Dendritic cell treated with granulocyte-macrophage colony-stimulating factor and Interleukin-4, amounts not matched to agents 40 ng/mL and 50 ng/mL, for 4 days (primary cell): ENCODE data around the gene COA6.
A peak's percentile ranks its signal among the peaks of the same experiment; 100 is the strongest.

Experiments
- H3K27ac Mint-ChIP-seq: one replicate; pipeline ENCODE4 v1.8.0; 2022; ENCODE audit warnings: mild to moderate bottlenecking, mixed read lengths
- H3K27me3 Mint-ChIP-seq: one replicate; pipeline ENCODE4 v1.8.0; 2022; ENCODE audit warnings: mild to moderate bottlenecking, mixed read lengths
- H3K36me3 Mint-ChIP-seq: one replicate; pipeline ENCODE4 v1.8.0; 2022; ENCODE audit warnings: low read depth, mixed read lengths
- H3K4me1 Mint-ChIP-seq: one replicate; pipeline ENCODE4 v1.8.0; 2022; ENCODE audit warnings: low read depth, mixed read lengths
- H3K4me3 Mint-ChIP-seq: one replicate; pipeline ENCODE4 v1.8.0; 2022; ENCODE audit warnings: mild to moderate bottlenecking, moderate library complexity, mixed read lengths
- H3K9me3 Mint-ChIP-seq: one replicate; pipeline ENCODE4 v1.8.0; 2022; ENCODE audit warnings: mixed read lengths
- intact Hi-C: fragments of 100-400 bp; cut with micrococcal nuclease; formaldehyde crosslinking; loops from one replicate; pipeline ENCODE4 v1.15.0; 2022

The COA6 gene, protein sequence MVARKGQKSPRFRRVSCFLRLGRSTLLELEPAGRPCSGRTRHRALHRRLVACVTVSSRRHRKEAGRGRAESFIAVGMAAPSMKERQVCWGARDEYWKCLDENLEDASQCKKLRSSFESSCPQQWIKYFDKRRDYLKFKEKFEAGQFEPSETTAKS

DNA sequence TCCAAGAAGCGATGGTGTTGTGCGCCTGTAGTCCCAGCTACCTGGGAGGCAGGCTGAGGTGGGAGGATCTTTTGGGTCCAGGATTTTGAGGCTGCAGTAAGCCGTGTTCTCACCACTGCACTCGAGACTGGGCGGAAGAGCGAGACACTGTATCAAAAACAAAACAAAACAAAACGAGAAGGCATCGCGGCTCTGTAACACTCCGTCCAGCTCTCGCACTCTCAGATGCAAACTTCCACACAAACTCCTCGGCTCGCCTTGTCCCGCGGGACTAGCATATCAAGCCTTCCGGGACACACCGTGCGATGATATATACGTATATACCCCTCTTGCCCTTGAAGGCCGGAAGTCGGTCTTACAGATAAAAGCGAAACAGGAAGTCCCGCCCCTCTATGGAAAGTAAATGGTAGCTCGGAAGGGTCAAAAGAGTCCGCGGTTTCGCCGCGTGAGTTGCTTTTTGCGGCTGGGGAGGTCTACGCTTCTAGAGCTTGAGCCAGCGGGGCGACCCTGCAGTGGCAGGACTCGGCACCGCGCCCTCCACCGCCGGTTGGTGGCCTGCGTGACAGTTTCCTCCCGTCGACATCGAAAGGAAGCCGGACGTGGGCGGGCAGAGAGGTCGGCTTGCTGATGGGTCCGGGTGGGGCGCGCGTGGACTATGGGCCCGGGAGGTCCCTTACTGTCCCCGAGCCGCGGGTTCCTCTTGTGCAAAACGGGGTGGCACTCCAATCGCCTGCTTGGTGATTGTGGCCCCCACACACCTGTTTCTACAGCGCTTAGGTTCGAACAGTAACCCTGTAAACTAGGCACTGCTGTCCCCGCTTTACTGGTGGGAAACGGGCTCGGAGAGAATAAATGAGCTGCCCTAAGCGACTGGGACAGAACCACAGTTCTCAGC lies at the start of gene COA6:
COA6 (plus strand) TSS at position 393 of the 895 bp plus-strand sequence; CDS start at position 404, 11 bp downstream.
- H3K4me3 Mint-ChIP-seq: peak within 1 kb of the TSS; percentile 96
- H3K9me3 Mint-ChIP-seq: no peaks in the 10 kb centered on the region
- no peaks in the 10 kb centered on the region for H3K27me3 Mint-ChIP-seq
- H3K27ac Mint-ChIP-seq: peak within 1 kb of the TSS; percentile 96
- peaks cover 16% of the 10 kb centered on the region for H3K4me1 Mint-ChIP-seq
- H3K36me3 Mint-ChIP-seq: peaks cover 44% of the 10 kb centered on the region
- intact Hi-C loops: loop anchor here (10.0 kb wide), 1 partner anchor 101 kb away; the partner anchor contains the start of gene TARBP1

DNA sequence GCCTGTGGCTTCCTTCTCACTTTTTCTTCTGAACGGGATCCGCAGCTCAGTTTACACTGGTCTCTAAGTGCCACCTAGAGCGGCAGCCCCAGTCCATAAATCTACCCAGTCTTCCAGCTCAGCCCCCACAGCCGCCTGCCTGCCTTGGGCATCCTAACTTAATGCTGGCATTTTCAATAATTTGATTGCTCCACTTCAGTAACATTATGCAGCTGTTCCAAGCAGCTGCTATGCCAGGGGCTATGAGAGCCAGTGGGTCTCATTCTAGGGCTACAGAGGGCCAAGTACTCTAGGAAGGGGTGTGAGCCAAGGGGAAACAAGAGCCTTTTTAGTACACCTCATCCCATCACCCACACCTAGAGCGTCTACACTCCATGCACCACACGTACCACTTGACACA lies 48.4 kb upstream of the COA6 start:
- Mint-ChIP-seq H3K4me1 (peaks cover 32% of the 10 kb centered on the region), H3K27me3 (peaks cover 12% of the 10 kb centered on the region), H3K9me3 (no peaks in the 10 kb centered on the region), H3K4me3 (no peak overlapping the region), H3K36me3 (no peaks in the 10 kb centered on the region), H3K27ac (no peak overlapping the region)
- intact Hi-C loops: loop anchor here (5.0 kb wide), 1 partner anchor 173 kb away; no protein-coding TSS in a partner anchor

DNA sequence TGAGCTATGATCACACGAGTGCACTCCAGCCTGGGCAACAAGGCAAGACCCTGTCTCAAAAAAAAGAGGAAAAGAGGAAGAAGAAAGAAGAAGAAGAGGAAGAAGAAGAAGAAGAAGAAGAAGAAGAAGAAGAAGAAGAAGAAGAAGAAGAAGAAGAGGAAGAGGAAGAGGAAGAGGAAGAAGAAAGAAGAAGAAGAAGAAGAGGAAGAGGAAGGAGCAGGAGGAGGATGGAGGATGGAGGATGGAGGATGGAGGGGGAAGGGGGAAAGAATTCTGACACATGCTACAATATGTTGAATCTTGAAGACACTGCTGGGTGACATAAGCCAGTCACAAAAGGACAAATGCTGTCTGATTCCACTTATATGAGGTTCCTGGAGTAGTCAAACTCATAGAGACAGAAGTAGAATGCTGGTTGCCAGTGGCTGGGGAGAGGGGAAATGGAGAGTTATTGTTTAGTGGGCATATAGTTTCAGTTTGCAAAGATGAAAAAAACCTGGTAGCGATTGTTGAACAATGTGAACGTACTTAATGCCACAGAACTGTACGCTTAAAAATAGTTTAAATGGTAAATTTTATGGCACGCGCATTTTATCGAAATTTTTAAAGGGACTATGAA lies 47.3 kb upstream of the COA6 start:
- Mint-ChIP-seq H3K36me3 (no peaks in the 10 kb centered on the region), H3K27me3 (peaks cover 9% of the 10 kb centered on the region), H3K4me1 (peaks cover 44% of the 10 kb centered on the region), H3K4me3 (peak overlapping the region; percentile 40), H3K27ac (no peak overlapping the region), H3K9me3 (no peaks in the 10 kb centered on the region)
- intact Hi-C loops: loop anchor here (5.0 kb wide), 1 partner anchor 174 kb away; no protein-coding TSS in a partner anchor

DNA sequence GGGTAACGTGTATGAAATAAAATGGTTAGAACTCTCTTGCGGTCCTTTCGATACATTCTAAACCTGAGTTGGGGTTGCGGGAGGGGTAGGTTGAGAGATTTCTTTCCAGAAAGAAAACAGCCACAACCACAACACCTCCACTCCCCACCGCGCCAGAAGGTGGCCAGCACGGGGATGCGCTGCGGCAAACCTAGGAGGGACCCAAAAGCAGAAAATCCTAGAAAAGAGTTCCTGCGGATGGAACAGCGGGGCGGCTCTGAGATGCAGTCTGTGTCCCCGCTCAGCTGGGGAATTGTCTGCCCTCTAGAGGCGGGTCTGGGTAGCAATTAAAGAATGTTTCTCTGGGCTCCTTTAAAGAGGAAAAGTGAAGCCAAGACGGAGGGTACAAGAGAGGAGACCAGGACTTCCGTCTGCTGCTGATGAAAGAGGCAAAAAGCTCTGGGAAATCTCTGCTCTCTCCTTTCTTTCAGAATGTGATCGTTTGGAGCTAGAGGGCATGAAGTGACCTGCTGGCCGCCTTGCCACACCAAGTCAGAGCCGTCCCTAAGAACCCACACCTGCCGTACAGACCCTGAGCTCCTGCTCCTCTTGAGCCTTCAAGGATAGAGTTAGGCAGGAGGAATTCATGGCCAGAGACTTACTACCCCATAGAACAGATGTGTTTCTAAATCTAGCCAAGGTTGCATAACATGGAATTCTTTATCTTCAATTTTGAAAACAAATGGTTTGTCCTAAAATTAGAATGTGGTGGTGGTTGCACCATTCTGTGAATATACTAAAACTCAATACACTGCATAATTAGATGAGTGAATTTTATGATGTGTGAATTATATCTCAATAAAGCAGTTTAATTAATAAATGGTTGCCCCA lies 46.5 kb upstream of the COA6 start:
- Mint-ChIP-seq H3K9me3 (no peaks in the 10 kb centered on the region), H3K4me3 (peak overlapping the region; percentile 40), H3K27me3 (peaks cover 7% of the 10 kb centered on the region), H3K27ac (no peak overlapping the region), H3K36me3 (no peaks in the 10 kb centered on the region), H3K4me1 (peaks cover 50% of the 10 kb centered on the region)
- intact Hi-C loops: loop anchor here (5.0 kb wide), 1 partner anchor 174 kb away; no protein-coding TSS in a partner anchor

DNA sequence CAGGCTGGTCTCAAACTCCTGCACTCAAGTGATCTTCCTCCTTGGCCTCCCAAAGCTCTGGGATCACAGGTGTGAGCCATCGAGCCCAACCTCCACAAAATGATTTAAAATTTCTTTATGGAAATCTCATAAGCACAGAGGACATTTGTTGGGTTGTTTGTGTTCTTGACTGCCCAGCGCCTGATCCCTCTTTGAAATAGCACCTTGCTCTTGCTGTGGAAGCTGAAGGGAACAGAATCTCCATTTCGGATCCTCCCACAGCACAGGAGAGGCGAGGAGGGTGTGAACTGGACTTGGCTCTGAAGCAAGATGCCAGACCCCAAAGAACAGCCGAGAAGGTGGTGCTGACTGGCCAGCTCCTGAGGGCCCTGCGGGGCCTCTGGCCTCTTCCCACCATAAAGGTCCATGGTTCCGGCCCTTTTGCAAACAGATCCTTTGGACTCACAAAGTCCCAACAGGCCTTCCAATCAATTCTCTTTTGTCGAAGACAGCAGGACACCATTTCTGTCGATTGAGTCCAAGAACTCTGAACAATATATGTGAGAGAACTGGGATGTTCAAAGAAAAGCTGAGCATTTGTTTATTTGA lies 45.6 kb upstream of the COA6 start:
- Mint-ChIP-seq H3K9me3 (no peaks in the 10 kb centered on the region), H3K4me3 (no peak overlapping the region), H3K36me3 (no peaks in the 10 kb centered on the region), H3K4me1 (peaks cover 53% of the 10 kb centered on the region), H3K27ac (no peak overlapping the region), H3K27me3 (peaks cover 7% of the 10 kb centered on the region)
- intact Hi-C loops: loop anchor here (5.0 kb wide), 1 partner anchor 175 kb away; no protein-coding TSS in a partner anchor

DNA sequence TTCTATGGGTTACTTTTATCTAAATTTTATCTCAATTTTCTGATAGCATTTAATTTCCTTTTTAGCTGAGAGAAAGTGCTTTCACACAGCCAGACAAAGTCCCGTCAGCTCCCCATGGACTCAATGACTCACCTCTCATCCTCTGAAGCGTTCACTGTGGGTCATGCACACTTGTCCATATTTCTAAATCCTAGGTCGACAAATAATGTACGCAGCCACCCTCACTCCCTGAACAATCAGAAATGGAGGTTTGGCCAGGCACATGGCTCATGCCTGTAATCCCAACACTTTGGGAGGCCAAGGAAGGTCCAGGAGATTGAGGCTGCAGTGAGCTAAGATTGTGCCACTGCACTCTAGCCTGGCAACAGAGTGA lies 42.4 kb upstream of the COA6 start:
- intact Hi-C loops: no loop called here
- Mint-ChIP-seq H3K4me1 (peaks cover 42% of the 10 kb centered on the region), H3K27me3 (no peaks in the 10 kb centered on the region), H3K4me3 (no peak overlapping the region), H3K9me3 (peaks cover 4% of the 10 kb centered on the region), H3K27ac (no peak overlapping the region), H3K36me3 (no peaks in the 10 kb centered on the region)

DNA sequence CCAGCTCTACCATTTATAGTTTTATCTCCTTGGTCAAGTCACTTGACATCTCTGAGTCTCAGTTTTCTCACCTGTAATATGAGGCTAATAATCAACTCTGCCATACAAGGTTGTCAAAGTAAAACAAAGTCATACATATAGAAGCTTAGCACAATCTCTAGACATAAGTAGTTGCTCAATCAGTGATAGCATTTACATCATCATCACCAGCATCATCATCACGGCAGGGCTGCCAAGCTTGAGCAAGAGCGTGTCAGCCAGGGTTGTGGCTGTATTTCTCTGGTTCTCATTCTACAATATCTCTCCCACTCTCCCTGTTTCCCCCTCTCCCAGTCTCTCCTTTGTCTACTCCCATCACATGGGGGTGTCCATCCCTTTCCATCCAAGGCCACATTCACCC lies 41.7 kb upstream of the COA6 start:
- peaks cover 36% of the 10 kb centered on the region for H3K4me1 Mint-ChIP-seq
- no peaks in the 10 kb centered on the region for H3K27me3 Mint-ChIP-seq
- peaks cover 11% of the 10 kb centered on the region for H3K9me3 Mint-ChIP-seq
- intact Hi-C loops: no loop called here
- no peaks in the 10 kb centered on the region for H3K36me3 Mint-ChIP-seq
- no peak overlapping the region for H3K4me3 Mint-ChIP-seq
- no peak overlapping the region for H3K27ac Mint-ChIP-seq

DNA sequence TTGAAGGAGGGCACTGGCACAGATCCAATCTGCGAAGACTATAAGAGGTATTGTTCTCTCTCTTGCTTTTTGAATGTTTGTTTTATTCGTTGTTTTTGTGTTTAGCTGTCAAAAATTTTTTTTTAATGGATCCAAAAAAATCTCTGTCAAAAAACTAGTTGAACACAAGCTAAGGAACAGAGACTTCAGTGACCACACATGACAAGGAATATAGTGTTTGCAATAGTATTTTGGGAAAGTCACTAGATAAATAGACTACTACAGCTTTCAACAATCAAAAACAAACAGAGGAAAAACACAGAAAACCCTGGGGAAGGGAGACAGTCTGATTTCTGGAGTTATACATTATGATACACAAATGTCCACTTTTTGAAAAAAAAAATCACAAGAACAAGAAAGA lies 36.9 kb upstream of the COA6 start:
- intact Hi-C loops: no loop called here
- no peaks in the 10 kb centered on the region for H3K36me3 Mint-ChIP-seq
- H3K4me3 Mint-ChIP-seq: no peak overlapping the region
- no peaks in the 10 kb centered on the region for H3K27me3 Mint-ChIP-seq
- peaks cover 23% of the 10 kb centered on the region for H3K9me3 Mint-ChIP-seq
- no peak overlapping the region for H3K27ac Mint-ChIP-seq
- H3K4me1 Mint-ChIP-seq: peaks cover 15% of the 10 kb centered on the region

DNA sequence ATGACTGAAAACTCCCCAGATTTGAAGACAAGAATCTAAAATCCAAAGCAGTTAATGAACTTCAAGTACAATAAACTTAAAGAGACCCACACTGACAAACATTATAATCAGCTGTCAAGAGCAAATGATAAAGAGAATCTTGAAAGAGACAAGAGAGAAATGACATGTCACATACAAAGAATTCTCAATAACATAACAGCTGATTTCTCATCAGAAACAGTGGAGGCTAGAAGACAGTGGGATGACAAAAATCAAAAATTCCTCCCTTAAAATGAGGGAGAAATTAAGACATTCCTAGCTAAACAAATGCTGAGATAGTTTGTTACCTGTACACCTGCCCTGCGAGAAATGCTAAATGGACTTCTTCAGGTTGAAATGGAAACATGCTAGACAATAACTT lies 36.0 kb upstream of the COA6 start:
- intact Hi-C loops: no loop called here
- no peak overlapping the region for H3K27ac Mint-ChIP-seq
- H3K27me3 Mint-ChIP-seq: no peaks in the 10 kb centered on the region
- peaks cover 23% of the 10 kb centered on the region for H3K9me3 Mint-ChIP-seq
- H3K36me3 Mint-ChIP-seq: no peaks in the 10 kb centered on the region
- no peak overlapping the region for H3K4me3 Mint-ChIP-seq
- H3K4me1 Mint-ChIP-seq: peaks cover 6% of the 10 kb centered on the region

DNA sequence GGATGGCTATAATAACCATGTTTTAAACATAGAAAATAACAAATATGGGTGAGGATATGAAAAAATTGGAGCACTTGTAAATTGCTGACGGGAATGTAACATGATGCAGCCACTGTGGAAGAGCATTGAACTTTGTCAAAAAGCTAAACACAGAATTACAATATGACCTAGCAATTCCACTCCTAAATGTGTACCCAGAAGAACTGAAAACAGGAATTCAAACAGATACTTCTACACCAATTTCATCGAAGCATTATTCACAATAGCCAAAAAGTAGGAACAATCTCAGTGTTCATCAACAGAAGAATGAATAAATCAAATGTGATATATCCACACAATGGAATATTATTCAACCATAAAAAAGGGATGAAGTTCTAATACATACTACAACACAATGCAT lies 32.7 kb upstream of the COA6 start:
- Mint-ChIP-seq H3K36me3 (no peaks in the 10 kb centered on the region), H3K4me3 (no peak overlapping the region), H3K9me3 (peaks cover 22% of the 10 kb centered on the region), H3K4me1 (no peaks in the 10 kb centered on the region), H3K27me3 (no peaks in the 10 kb centered on the region), H3K27ac (no peak overlapping the region)
- intact Hi-C loops: no loop called here

DNA sequence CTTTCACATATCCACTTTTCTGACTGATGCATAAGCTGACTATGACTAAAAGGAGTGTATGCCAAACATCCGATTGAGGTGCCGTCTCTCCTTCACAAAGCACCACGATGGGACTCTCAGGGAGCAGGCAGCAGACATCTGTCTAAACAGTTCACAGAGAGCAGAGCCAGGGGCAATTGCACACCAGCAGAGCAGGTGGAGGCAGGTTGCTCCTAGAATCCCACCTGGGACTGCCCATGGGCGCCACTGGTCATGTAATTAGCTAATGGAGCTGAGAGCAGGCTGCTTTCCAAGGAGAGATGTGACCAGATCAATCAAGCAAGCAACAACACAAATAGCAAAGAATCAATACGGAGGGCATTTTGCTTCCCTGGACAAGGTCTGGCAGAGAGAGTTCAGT lies 30.5 kb upstream of the COA6 start:
- Mint-ChIP-seq H3K9me3 (no peaks in the 10 kb centered on the region), H3K36me3 (no peaks in the 10 kb centered on the region), H3K4me3 (no peak overlapping the region), H3K27me3 (no peaks in the 10 kb centered on the region), H3K27ac (no peak overlapping the region), H3K4me1 (no peaks in the 10 kb centered on the region)
- intact Hi-C loops: no loop called here

DNA sequence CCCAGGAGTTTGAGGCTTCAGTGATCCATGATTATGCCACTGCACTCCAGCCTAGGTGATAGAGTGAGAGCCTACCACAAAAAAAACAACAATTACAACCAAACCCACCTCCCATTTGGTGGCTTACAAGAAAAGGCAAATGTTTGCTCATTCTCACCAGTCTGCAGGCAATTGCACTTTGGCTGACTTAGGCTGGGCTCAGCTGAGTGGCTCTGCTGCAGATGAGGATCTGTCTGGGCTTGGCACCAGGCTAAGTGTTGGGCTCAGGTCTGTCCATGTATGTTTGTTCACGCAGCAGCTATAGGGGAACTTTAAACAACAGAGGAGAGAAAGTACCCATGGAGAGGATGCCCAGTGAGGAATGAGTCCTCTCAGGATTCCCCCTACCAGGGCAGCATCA lies 28.0 kb upstream of the COA6 start:
- Mint-ChIP-seq H3K4me1 (no peaks in the 10 kb centered on the region), H3K27me3 (no peaks in the 10 kb centered on the region)

DNA sequence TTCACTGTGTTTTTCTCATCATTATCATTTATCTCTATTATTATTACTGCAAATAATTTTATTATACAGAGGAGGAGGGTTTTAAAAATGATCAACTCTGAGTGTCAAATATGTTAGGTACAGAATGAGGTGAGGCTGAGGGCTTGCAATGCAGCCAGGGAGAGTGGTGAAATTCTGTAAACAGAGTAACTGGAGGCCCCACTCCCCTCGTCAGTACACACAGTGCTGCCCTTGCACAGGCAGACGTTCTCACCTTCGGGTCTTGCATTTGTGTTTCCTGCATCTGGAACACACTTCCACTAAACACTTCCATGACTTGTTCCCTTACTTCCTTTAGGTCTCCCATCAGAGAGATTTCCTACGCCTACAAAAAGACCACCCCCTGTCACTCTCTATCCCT lies 24.3 kb upstream of the COA6 start:
- Mint-ChIP-seq H3K4me3 (no peak overlapping the region), H3K9me3 (no peaks in the 10 kb centered on the region), H3K4me1 (no peaks in the 10 kb centered on the region), H3K27me3 (peaks cover 8% of the 10 kb centered on the region), H3K27ac (no peak overlapping the region), H3K36me3 (no peaks in the 10 kb centered on the region)
- intact Hi-C loops: no loop called here

More for the DNA sequence above, 28.0 kb upstream of the COA6 start:
- intact Hi-C loops: no loop called here
- Mint-ChIP-seq H3K36me3 (no peaks in the 10 kb centered on the region), H3K4me3 (no peak overlapping the region), H3K9me3 (no peaks in the 10 kb centered on the region), H3K27ac (no peak overlapping the region)
